Esophagus muscularis mucosa (tissue), 4 donors: ENCODE measurements around the gene MAP3K14.
"Not testable (repeated sequence)": the region's sequence is repeated elsewhere in the genome, so short reads cannot be mapped to it uniquely, and the experiment has no call there.

Source experiments
- CTCF ChIP-seq, 3 experiments: fragments of 200-600 bp in 2 of 3; fragments of 450-650 bp in 1 of 3; sonication (generic) in 2 of 3; IDR thresholded peaks; one replicate each; pipeline ENCODE4 v1.5.1; 2017 to 2019; ENCODE audit warnings: antibody characterized with exemption in 3 of 3, mild to moderate bottlenecking in 2 of 3, moderate library complexity in 1 of 3
- EP300 ChIP-seq: sonication (generic); formaldehyde crosslinking; IDR thresholded peaks from one replicate; pipeline ENCODE4 v1.6.1; 2017; ENCODE audit warnings: antibody characterized with exemption
- POLR2A ChIP-seq: fragments of 450-650 bp; IDR thresholded peaks from one replicate; pipeline ENCODE4 v1.6.1; 2017; ENCODE audit warnings: antibody characterized with exemption, moderate library complexity, mild to moderate bottlenecking, low read depth

- TF ChIP-seq CTCF (IDR thresholded peaks at IDR 0.05); POLR2A; EP300: not testable (repeated sequence)
These were observed 14.6 kb downstream of the MAP3K14 start for GRCh38 chr17:45302220-45302619.
